GM18517 (cell line): ENCODE data around the gene KDELR3.

ENCODE experiments used
- ATAC-seq: cut with Tn5 transposase; IDR thresholded peaks from one replicate; pipeline ENCODE4 v1.9.1; 2021; ENCODE audit warnings: mild to moderate bottlenecking, moderate library complexity; ENCODE audit not compliant: unreplicated experiment

KDELR3 gene

DNA sequence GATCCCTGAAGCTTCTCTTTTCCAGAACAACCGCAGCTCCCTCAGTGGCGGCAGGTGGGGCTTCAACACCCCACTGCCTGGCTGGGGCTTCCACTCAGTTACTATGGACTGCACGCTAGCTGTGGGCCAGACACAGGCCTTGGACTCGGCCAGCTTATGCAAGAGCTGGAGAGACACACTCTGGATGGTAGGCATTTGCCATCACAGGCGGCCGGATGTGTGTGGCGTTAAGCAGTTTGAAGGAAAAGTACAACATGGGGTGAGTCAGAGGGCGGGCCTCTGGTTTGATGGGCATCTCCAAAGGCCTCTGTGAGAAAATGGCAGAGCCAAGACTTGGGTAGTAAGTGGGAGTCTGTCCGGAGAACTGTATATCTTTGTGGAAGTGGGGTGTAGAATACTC, 30.5 kb upstream of the KDELR3 start:
- no peak for ATAC-seq

- ATAC-seq = no peak
These were observed 27.0 kb upstream of the KDELR3 start for GRCh38 chr22:38440747-38441350.

DNA sequence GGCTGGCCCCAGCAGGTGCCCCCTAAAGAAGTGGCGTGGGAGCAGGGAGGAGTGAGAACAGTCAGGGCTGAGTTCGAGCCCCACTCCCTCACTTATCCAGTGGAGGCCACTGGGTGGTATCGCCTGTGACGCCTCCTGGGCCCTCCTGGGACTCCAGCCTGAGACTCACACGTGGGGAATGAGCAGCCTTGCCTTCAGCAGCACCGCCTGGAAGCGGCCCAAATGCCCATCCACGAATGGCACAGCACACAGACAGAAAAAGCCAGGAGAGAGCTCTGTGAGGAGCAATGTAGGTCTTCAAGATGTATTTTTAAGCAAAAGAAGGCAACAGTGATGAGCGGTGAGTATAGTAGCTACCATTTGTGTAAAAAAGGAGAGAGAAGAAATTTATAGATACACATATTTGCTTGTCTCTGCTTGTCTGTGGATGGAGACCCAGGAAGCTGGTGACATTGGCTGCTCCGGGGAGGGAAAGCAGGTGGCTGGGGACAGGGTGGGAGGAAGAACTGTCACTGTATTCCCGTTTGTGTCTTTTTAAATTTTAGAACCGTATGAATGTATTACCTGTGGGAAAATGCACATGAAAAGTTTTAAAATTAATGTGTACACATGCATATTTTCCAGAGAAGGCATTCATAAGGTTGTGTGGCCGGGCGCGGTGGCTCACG, 26.1 kb upstream of the KDELR3 start:
- no peak for ATAC-seq

- no peak for ATAC-seq
These were observed 24.8 kb upstream of the KDELR3 start for GRCh38 chr22:38442967-38443627.

DNA sequence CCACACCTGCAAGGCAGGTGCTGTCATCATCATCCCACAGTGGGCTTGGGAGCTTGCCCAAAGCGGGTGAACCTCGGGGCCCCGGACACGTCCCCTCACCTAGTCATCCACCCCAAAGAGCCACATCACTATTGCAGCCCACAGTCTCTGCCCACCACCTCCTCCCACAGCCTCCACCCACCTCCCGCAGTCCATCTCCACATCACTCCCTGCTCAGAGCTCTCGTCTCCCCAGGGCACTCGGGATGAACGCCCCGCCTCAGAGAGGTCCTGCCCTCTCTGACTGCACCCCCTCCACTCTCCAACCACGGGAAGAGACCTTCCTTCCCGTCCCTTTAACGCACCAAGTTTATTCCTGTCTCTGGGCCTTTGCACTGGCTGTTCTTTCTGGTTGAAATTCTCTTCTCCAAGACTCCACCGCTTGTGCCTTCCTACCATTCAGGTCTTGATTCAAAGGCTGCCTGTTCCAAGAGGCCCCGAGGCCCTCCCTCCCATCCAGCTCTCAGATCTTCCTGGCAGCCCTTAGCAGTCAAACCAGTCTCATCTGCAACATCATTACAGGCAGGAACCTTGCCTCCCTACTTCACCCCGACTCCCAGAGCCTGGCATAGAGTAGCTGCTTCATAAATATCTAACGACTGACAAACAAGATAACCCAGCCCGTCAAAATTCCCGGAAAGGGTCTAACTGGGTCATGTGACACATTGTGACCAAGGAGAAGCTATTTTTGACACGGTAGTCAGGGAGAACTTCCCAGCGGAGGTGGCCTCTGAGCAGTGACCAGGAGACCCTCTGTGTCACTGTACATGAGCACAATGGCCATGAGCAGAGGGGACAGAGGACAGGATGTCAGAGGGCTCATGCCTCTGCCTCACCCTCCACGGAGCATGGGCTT, 24.0 kb upstream of the KDELR3 start:
- no peak for ATAC-seq

DNA sequence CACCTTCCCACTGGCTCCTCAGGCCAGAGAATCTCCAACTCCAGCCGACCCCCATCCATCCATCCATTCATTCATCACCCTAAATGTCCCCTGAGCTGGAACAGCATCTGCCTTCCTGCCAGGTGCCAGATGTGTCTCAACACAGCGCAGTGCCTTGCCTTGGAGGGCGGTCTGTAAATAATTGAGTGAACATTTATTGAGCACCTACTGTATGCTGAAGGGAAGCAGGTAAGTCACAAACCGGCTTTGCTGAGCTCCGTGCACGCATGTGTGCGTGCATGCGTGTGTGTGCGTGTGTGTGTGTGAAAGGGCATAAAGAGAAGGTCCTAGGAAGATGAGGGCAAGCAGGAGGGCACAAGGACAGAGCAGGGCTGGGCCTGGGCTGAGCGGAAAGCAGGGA, 23.1 kb upstream of the KDELR3 start:
- no peak for ATAC-seq

- ATAC-seq = no peak
These were observed 21.8 kb upstream of the KDELR3 start for GRCh38 chr22:38446018-38446601.

- ATAC-seq = no peak
These were observed 18.8 kb upstream of the KDELR3 start for GRCh38 chr22:38448945-38449745.

DNA sequence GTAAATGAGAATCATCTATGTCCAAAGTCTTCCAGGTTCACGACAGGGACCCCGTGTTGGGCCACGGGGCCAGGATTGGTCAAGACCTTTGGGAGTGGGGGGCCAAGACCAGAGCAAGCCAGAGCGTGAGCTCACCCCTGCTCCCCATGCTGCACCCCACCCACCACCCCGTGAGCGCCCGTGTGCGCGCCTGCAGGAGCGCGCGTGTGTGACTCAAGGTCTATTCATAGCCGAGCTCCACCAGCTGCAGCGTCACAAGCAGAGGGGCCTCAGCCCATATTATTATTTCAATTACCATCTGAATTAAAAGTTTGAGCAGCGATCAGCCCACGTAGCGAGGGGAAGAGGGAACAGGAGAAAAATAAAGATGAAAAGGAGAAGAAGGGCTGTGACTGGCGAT, 18.1 kb upstream of the KDELR3 start:
- no peak for ATAC-seq

DNA sequence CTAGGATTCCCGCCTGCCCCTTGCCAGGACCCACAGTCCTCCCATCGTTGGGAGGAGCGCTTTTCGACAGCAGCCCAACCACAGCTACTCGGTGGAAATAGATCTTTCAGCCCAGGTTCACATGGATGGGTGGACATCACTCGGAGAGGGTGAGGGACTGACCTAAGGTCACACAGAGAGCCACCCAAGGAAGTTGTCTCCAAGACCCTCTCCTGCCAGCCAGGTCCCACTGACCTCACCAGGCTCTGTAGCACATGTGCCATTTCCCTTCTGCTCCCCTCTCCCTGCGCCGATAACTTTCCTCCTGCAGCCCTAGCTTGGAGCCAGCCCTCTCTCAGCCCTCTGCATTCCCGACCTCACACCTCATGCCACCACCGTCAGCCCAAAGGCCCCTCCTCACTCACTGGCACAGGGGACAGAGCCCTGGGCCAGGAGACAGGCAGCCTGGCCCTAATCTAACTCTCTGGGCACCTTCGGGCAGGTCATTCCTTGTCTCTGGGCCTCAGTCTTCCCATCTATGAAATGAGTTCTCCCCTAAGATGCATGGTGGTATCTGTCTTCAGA, 17.6 kb upstream of the KDELR3 start:
- no peak for ATAC-seq

DNA sequence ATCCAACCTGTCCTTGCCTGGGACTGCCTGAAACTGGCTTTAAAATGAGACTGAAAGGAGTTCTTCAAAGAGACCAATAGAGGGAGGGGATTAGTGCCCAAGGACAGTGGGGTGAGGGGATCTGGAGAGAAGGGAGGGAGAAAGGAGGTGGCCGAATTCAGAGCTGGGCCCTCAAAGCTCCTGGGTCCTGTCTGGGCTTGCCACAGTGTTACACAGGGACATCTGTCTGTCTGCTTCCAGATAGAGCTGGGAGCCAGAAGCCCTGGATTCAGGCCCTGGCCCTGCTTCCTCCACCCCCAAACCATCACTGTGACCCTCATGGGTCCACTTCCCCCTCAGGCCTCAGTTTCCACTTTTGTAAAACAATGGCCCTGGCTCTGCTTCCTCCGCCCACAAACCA, 16.5 kb upstream of the KDELR3 start:
- ATAC-seq = no peak

DNA sequence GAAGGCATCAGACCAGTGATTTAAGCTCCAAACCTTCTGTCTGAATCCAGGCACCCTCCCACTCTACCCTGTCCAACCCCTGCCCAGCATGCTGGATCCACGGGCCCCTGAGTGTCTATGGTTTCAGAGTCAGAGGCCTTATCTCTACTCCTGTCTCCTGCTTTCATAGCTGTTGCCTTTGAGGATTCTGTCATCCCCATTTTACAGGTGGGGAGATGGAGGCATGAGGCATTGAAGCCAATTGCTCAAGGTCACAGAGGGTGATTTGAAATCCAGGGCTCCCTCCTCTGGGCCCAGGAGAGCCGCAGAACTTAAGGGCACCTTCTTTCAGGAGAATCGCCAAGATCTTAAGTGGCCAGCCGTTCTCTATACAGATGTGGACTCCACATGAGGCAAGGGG, 16.0 kb upstream of the KDELR3 start:
- no peak for ATAC-seq

- no peak for ATAC-seq
These were observed 15.4 kb upstream of the KDELR3 start for GRCh38 chr22:38452373-38453065.

DNA sequence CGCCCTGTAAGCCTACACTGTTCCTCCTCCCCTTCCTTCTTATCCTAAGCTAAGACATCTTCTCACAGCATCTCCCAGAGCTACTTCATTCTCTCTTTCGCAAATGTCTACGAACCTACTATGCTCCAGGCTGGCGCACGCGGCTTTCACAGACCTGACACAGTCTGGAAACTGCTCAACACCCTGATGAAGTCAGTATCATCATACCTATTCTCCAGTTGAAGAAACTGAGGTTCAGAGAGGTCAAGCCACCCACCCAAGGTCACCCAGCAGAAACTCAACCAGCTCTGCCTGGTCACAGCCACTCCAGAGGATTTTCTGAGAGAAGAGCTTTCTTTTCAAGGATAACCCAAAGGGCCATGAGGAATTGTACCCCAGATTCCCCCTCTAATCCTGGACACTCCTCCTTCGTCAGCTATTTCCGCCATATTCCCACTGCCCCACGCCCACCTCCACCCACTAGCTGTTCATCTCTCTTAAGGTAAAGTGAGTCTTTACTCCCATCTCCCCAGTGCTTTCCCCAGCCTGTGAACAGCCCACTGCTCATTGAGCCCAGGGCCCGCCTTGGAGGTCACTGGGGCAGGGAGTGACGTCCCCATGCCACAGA, 14.7 kb upstream of the KDELR3 start:
- no peak for ATAC-seq

GRCh38 chr22:38453996-38454352, 13.9 kb upstream of the KDELR3 start:
- no peak for ATAC-seq

GRCh38 chr22:38454353-38455075, 13.4 kb upstream of the KDELR3 start:
- ATAC-seq = no peak

- ATAC-seq = no peak
These were observed 12.8 kb upstream of the KDELR3 start, which contains the start of gene KCNJ4 for GRCh38 chr22:38455076-38455529. TSS of gene KCNJ4 (minus strand) at chr22:38455199. CDS start at chr22:38428132, 27,067 bp downstream.
